Activated gamma-delta T cell (primary cell): ENCODE data around the gene GPC3.
"Not testable (repeated sequence)": the region's sequence is repeated elsewhere in the genome, so short reads cannot be mapped to it uniquely, and the experiment has no call there.

Experiments
- DNase-seq: peaks from one replicate; lab custom pipeline; 2025; lab: John Stamatoyannopoulos, UW

Gene GPC3

DNA sequence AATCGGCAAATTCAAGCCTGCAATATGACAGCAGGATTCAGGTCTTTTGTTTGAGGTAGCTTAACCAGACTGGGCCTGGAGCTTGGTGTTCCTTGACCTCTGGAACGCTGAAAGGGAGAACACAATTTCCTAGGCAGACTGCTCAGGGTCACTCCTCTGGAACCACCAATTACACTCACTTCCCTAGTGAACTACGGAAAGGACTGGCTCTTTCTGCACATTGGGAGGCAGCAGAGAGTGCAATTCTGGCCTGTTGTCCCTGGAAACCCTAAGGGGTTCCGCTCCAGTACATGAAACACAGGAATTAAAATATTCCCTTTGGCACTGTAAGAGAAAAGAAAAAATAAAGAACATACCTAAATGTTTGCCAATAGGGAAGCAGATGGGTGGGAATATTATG, 58.6 kb downstream of the GPC3 start:
- no peak for DNase-seq

DNA sequence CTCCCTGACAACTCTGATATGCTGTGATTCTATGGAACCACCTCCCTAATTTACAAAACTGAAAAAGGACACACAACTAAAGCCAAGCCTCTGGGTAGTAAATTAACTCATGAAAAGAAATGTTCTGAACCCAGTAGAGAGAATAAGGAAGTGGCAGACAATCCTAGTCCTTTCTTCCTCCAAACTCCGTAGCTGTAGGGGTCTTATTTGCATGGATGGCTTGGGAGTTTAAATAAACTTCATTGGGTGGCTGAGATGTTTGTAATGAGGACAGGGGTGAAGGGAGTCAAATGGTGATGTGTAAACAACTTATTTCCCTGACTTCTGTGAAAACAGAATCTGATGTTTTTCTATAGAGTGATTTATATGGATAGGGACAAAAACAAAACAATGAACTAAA, 59.3 kb downstream of the GPC3 start:
- no peak for DNase-seq

DNA sequence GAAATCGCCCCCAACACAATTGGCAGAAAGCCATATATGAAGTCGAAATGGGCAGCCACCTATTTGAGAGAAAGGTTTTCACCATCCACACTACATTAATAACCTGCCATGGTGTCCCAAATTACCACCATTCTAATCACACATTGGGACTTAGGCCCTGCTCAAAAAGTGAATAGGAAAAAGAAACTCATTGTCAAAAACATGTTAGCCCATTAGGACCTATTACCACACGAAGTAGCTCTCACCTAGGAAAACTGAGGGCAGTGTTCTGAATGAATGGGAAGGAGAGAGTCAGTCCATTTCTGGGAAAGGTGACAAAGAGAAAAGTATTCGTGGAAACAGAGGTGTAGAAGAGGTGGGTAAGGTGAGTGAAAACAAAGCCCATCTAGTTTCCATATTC, 60.8 kb downstream of the GPC3 start:
- no peak for DNase-seq

GRCh38 chrX:133923548-133923947, 61.8 kb downstream of the GPC3 start:
- no peak for DNase-seq

- no peak for DNase-seq
These were observed 62.3 kb downstream of the GPC3 start for GRCh38 chrX:133923113-133923512.

- no peak for DNase-seq
These were observed 63.0 kb downstream of the GPC3 start for GRCh38 chrX:133922390-133922771.

DNA sequence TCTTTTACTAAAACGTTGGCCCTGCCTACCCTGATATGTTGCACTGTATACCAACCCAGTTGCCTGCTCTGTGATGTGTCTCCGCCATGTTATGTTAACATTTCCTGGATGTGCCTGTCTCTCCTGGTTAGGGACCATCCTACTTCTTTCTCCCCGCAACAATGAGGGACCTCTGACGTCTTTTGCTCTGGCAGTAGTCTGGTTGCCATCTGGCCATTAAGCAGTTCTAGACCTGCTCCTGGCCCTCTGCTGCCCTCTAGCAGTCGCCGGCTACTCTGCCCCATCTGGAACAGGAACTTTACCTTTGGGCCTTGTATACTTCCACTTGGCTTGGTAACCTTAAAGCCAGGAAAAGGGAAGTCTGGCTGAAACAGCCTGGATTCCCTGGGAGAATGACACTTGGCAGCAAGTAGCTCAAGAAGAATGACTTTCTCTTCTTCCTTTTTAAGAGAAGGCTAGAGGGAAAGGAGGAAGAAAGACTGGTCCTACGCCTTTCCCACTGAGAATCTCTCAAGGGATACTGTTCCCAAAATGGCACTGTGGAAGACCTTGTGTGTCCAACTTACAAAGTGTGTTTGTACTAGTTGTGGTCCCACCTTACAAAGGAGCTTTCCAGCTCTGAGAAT, 63.5 kb downstream of the GPC3 start:
- no peak for DNase-seq

DNA sequence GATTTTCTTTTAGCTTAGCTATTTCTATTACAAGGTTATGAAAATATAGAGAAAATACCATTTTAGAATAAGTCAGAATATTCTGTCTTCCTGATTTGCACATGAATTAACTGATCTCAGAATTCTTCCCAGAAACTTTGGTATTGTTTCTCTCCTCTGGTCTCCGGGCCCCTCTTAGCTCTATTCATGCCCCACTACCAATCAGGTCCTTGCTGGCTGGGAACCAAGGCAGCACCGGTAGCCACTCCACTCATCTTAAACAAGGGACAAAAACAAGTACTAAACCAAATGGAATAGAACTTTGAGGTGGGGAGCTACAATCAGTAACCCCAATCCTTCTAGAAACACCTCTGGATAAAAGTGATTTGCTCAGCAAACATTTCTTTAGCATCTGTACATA, 64.3 kb downstream of the GPC3 start:
- DNase-seq: no peak

GRCh38 chrX:133918361-133918771, 67.0 kb downstream of the GPC3 start:
- no peak for DNase-seq

- DNase-seq: no peak
These were observed 68.2 kb downstream of the GPC3 start for GRCh38 chrX:133916984-133917722.

DNA sequence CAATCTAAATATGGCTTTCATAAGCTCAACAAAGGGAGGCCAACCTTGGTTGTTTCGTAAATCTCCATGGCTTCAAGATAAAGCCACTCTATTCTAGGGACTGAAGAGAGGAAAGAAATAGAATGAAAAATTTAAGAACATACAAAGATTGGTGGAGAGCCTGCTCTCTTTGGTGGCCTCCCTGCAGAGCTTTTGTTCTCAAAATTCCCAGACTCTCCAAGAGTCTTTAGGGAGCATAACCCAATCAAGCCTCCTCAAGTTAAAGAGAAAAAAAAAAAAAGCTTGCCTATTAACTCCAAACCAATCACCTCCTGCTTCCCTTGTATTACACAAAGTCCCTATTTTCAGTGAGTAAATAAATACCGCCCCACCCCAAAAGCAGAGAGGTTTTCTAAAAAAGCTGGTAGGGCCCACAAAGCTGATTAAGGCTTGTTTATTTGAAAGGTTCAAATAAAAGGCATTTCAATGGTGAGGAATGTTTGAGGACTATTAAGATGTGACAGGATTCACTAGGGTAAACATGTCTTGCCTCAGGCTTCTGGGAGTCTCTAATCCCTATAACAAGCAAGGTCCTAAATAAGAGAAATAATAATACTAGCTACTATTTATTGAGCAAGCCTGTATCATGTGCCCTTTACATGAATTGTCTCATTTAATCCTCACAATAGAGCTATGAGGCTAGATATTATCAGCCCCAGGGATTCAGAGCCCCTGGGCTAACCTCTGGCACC, 71.6 kb downstream of the GPC3 start:
- DNase-seq: no peak

DNA sequence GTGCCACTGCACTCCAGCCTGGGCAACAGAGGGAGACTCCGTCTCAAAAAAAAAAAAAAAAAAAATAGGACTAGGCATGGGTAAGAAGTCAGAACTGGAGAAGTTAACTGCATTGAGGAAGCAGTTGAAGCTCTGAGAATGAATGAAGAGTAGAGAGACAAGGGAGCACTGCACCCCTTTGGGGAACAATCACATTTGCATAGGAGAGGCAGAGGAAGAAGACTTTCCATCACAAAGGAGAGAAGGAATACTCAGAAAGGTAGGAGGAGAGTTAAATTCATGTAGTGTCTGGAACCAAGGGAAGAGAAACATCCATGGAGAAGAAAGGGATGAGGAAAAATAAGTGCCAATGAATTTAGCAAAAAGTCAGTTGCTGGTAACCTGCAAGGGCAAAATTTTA, 72.4 kb downstream of the GPC3 start:
- no peak for DNase-seq

DNA sequence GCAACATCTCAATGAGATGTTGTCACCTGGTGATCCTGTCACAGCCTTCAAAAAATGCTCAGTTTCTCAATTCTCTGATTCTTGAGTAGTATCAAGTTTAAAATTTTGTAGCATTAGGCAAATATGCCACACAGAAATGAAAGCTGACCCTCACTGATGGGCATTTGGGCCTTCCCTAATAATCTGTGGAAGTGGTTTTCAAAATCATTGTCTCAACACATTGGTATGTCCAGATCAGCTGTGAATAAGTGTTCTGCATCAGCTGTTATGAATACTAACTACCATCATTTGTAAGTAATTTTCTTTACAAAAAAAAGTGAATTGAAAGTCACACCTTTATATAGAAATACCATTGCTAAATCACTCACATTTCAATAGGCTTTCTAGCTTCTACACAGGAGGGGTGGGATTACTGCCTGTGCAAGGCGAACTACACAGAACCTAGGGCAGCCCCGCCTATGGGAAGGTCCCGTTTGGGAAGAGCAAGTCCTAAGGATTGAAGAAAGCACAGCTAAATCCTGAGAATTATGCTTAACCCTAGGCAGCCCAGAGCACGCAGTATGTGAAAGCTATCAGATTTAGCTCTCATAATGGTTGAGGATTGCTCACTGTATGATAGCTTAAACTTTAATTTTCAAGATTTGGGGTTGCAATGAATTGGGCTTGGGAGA, 73.4 kb downstream of the GPC3 start:
- DNase-seq: no peak

DNA sequence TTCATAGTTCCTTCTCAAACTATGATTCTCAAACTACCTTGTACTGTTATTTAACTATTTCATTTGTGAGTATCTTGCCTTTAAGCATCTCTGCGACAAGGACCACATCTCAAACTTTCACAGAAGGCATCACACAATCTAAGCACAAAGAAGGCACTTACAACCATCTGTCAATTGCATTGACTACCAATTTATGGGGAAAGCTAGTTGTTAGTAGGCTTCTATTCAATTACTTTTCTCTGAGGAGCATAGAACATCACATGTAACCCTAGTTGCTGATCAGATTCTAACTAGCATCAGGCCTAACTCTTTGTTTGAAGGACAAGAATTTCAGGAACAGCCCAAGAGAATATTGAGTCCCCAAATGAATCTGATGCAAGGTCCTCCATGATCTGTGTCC, 74.9 kb downstream of the GPC3 start:
- DNase-seq: no peak

DNA sequence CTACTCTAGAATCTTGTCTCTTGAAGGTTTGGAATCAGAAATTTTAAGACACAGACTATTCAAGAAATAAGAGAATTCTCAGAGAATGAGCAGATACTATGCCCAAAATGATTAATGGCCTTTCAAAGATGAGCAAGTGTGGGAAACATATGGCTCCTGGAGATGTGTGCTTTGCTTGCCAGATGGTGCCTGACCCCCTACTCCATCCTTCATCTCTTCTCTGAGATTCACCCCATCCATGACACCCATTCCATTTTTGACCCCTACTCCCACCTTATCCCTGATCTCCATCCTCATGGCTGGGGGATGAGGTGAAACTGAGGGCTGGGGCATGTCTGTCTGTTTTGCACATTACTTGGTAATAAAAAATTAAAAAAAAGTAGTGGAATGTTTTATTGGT, 75.5 kb downstream of the GPC3 start:
- DNase-seq: no peak

DNA sequence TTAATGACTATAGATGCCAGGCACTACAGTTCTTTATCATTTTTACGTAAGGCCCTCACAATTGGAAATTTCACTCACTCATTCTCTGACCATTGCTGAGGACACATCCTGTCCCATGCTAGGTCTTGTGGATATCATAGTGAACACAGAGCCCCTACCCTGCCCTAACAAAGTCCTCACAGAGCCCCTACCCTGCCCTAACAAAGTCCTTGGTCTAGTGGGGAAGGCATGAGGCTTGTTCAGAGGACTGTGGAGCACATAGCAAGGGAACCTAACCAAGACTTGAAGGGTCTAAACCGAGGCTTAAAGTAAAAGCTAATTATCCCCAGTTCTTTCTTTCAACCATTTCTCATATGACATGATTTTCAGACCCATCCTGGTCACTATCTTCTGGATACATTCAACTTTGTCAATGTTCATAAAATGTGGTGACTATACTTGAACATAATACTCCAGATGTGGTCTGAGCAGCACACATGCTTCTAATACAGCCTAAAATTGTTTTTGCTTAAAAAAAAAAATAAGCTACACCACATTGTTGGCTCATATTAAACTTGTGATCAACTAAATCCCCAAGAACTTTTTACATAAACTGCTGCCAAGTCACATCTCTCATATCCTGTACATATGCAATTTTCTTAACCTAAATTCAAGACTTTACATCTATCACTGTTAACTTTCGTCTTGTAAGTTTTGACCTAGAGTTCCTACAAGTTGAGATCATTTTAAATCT, 77.0 kb downstream of the GPC3 start:
- no peak for DNase-seq

- no peak for DNase-seq
These were observed 77.8 kb downstream of the GPC3 start for GRCh38 chrX:133907606-133908005.

- DNase-seq: no peak
These were observed 80.1 kb downstream of the GPC3 start for GRCh38 chrX:133905305-133905704.

GRCh38 chrX:133897593-133898163, 87.7 kb downstream of the GPC3 start:
- no peak for DNase-seq

- DNase-seq: no peak
These were observed 93.1 kb downstream of the GPC3 start for GRCh38 chrX:133892337-133892736.

DNA sequence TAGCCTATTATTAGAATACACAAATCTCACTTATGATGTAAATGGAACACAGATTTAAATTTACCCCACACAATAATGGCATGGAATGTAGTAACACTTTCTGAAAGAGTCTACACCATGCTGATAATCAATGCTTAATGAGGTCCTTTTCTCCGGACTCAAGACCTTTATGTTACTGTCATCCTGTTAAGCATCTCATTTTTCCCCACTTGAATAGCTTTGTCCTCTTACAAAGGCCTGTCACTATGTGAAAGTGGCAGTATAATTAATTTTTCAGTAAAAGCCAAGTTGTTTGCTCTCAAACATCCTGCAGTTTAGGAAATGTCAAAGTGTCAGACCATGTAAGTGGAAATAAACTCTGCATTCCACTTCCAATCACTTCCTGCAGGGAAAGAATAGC, 96.4 kb downstream of the GPC3 start:
- DNase-seq: no peak

DNA sequence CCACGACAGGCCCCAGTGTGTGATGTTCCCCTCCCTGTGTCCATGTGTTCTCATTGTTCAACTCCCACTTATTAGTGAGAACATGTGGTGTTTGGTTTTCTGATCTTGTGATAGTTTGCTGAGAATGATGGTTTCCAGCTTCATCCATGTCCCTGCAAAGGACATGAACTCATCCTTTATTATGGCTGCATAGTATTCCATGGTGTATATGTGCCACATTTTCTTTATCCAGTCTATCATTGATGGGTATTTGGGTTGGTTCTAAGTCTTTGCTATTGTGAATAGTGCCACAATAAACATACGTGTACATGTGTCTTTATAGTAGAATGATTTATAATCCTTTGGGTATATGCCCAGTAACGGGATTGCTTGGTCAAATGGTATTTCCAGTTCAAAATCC, 97.3 kb downstream of the GPC3 start:
- not testable (repeated sequence) for DNase-seq
